Heart right ventricle (tissue), 16 donors: ENCODE results near the gene TMEM220. TPM values are rescaled to one million over a fixed set of nuclear protein-coding genes. Genes with fewer than 3 reads are reported as not detected.

Experiments used
- ATAC-seq, 8 donors: fragments of 200-7000 bp; cut with Tn5 transposase; one replicate each; pipeline ENCODE4 v1.9.1; 2020; ENCODE audit warnings: mild to moderate bottlenecking in 8 of 8, moderate library complexity in 8 of 8, moderate number of reproducible peaks in 1 of 8
- DNase-seq, 2 donors: peaks; one replicate each; pipeline ENCODE4 v3.0.0-alpha.2; 2020
- H3K27ac ChIP-seq, 10 donors: fragments of 200-600 bp; sonication (generic) in 2 of 10; one replicate each; pipeline versions ENCODE4 v1.5.0 to v1.8.0; 2020 to 2022; ENCODE audit warnings: mild to moderate bottlenecking in 3 of 10
- H3K27me3 ChIP-seq, 7 donors: fragments of 200-600 bp; one replicate each; pipeline ENCODE4 v1.8.0; 2021 to 2022; ENCODE audit warnings: mild to moderate bottlenecking in 2 of 7
- H3K36me3 ChIP-seq, 9 donors: fragments of 200-600 bp; sonication (generic) in 1 of 9; one replicate each; pipeline versions ENCODE4 v1.5.0 to v1.8.0; 2020 to 2022; ENCODE audit warnings: mild to moderate bottlenecking in 2 of 9
- H3K4me1 ChIP-seq, 9 donors: fragments of 200-600 bp; sonication (generic) in 1 of 9; one replicate each; pipeline versions ENCODE4 v1.5.0 to v1.8.0; 2020 to 2022; ENCODE audit warnings: mild to moderate bottlenecking in 4 of 9
- H3K4me3 ChIP-seq, 10 donors: fragments of 200-600 bp; sonication (generic) in 2 of 10; one replicate each; pipeline versions ENCODE4 v1.5.0 to v1.8.0; 2020 to 2022; ENCODE audit warnings: mild to moderate bottlenecking in 7 of 10, moderate library complexity in 2 of 10
- H3K9me3 ChIP-seq, 11 donors: fragments of 200-600 bp in 10 of 11; sonication (generic) in 2 of 11; one replicate each; pipeline versions ENCODE4 v1.5.0 to v1.8.0; 2013 to 2022; ENCODE audit warnings: mild to moderate bottlenecking in 2 of 11, control low read depth in 1 of 11, moderate library complexity in 1 of 11
- WGBS, 2 donors: extraction: QIAGEN DNeasy Blood & Tissue Kit; methylation state at CpG; one replicate each; pipeline ENCODE4 v1.1.7; 2013; ENCODE audit warnings: inconsistent platforms in 1 of 2; 5-methylcytosine and 5-hydroxymethylcytosine counted together
- intact Hi-C, 10 donors: fragments of 100-400 bp; cut with DNase I; formaldehyde crosslinking; loops; one replicate each; pipeline versions ENCODE4 v1.11.1 to v1.14.2; 2022
- polyA plus RNA-seq, 2 donors: library from polyadenylated mRNA; stranded (reverse); fragments of 200-250 nt; gene quantifications; one replicate each; pipeline ENCODE4 v1.2.3, GENCODE V29; 2013
- total RNA-seq, 10 donors: library from RNA; stranded (reverse); fragmentation: NEBNext Ultra II Directional in 3 of 10; extraction: Animal tissue kit (Norgen Biotek cat#: 25700) in 3 of 10; gene quantifications; one replicate each; pipeline versions ENCODE4 v1.2.1 to v1.2.4, GENCODE V29; 2021 to 2023
- TF ChIP-seq, protein P1 (sequence below), 9 donors: fragments of 200-600 bp; sonication (generic) in 2 of 9; IDR thresholded peaks; one replicate each; pipeline versions ENCODE4 v1.5.0 to v1.8.0; 2021 to 2022; ENCODE audit warnings: antibody characterized with exemption in 9 of 9, mild to moderate bottlenecking in 5 of 9, moderate library complexity in 1 of 9
- donor health status: Arrhythmogenic right ventricular cardiomyopathy.
- donor health status: ischemic (EF 13 %, LVEDD 7.1; RV severe dilation, severe dysfunction).
- donor health status: healthy with polysubstance abuse.
- donor health status: DM: no; HTN: yes; CAD: no.
- donor health status: DM: no; HTN: no; CAD: no.
- donor health status: ischemic (EF 25% LVEDD 6.9; RV normal size, moderate dysfunction).
- donor health status: ischemic (EF 25% LVEDD 5.7; RV mildly dilated, moderate dysfunction).
- donor health status: healthy.
- donor health status: DM: yes; HTN: yes; CAD: no.
- donor health status: Ischemic cardiomyopathy.
- donor health status: ischemic (EF 35%, LVEDD 5.7; RV mildly dilated, moderate dysfunction).
- donor health status: nonischemic (EF 11% LVEDD 7.7; RV severe dilation, severe dysfunction).
- donor health status: DM: yes; HTN: yes; CAD: no.
- donor health status: PGD.
- donor health status: ischemic (EF 29% LVEDD 5.4; RV normal size, mild dysfunction).
- donor health status: nonischemic (EF 23%, LVEDD 6.1; RV moderate dilation, normal function).

Gene TMEM220
- total and polyA plus RNA-seq, 12 donors: 3.8 to 13.6 (median 7.6) TPM

- H3K4me3 ChIP-seq: no peak overlapping the region
- H3K4me1 ChIP-seq: peaks cover 0 to 5% (median 0%) of the 10 kb centered on the region in 9 donors
- no peak overlapping the region for H3K27ac ChIP-seq
- no peaks in the 10 kb centered on the region for H3K36me3 ChIP-seq
- no peak for ATAC-seq
- DNase-seq: no peak
- no peaks in the 10 kb centered on the region for H3K9me3 ChIP-seq
- intact Hi-C loops: no loop called here
- WGBS, 2 donors: 89 to 92% methylated on average over 6 of the region's 6 CpGs
- peaks cover 0 to 16% (median 0%) of the 10 kb centered on the region in 7 donors for H3K27me3 ChIP-seq
- TF ChIP-seq, protein P1, sequence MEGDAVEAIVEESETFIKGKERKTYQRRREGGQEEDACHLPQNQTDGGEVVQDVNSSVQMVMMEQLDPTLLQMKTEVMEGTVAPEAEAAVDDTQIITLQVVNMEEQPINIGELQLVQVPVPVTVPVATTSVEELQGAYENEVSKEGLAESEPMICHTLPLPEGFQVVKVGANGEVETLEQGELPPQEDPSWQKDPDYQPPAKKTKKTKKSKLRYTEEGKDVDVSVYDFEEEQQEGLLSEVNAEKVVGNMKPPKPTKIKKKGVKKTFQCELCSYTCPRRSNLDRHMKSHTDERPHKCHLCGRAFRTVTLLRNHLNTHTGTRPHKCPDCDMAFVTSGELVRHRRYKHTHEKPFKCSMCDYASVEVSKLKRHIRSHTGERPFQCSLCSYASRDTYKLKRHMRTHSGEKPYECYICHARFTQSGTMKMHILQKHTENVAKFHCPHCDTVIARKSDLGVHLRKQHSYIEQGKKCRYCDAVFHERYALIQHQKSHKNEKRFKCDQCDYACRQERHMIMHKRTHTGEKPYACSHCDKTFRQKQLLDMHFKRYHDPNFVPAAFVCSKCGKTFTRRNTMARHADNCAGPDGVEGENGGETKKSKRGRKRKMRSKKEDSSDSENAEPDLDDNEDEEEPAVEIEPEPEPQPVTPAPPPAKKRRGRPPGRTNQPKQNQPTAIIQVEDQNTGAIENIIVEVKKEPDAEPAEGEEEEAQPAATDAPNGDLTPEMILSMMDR (IDR thresholded peaks at IDR 0.05): no peak
Observed at GRCh38 chr17:10758062-10758461, 28.2 kb upstream of the TMEM220 start.

DNA sequence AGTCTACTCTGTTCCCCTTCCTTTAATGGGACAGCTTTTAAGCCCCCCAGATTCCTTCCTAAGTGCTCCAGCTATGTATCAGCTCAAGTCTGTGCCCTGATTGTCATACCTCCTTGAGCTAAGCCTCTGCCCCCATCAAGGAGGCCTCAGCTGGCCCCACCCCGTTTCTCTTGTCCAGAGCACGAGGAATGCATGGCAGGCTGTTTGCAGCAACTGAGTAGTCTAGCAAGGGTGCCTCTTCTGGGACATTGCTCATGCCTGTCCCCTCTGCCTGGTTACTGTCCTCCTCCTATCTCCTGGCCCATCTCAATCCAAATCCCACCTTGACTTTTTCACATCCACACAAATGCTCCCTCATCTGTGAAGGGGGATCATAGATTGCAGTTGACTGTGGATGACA lies 27.8 kb upstream of the TMEM220 start:
- Histone ChIP-seq H3K9me3 (no peaks in the 10 kb centered on the region), H3K27me3 (peaks cover 0 to 16% (median 0%) of the 10 kb centered on the region in 7 donors), H3K4me3 (no peak overlapping the region), H3K4me1 (peaks cover 0 to 5% (median 0%) of the 10 kb centered on the region in 9 donors), H3K36me3 (no peaks in the 10 kb centered on the region), H3K27ac (no peak overlapping the region)
- WGBS, 2 donors: 76 to 77% methylated on average over 2 of the region's 2 CpGs
- ATAC-seq (no peak), DNase-seq (no peak)
- intact Hi-C loops: no loop called here
- TF ChIP-seq, protein P1 (IDR thresholded peaks at IDR 0.05): no peak

DNA sequence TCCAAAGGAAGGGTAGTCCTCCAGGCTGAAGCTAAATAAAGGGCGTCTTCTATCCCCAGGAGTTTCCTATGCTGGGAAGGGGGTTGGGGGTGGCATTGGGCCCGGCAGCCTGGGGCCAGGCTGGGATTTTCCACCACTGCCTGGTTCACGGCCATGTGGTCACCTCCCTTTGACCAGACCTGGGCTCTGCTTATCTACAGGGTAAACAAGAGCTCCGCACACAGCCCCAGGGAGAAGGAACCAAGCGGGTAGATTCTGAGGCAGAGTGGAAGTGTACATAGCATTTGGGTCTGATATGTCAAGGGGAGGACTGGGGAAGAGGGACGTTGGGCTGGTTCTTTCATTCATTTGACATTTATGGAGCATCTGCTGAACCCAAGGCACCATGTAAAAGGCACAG lies 27.2 kb upstream of the TMEM220 start:
- Histone ChIP-seq H3K27ac (no peak overlapping the region), H3K36me3 (no peaks in the 10 kb centered on the region)
- 85 to 87% methylated on average over 6 of the region's 6 CpGs for WGBS, 2 donors

DNA sequence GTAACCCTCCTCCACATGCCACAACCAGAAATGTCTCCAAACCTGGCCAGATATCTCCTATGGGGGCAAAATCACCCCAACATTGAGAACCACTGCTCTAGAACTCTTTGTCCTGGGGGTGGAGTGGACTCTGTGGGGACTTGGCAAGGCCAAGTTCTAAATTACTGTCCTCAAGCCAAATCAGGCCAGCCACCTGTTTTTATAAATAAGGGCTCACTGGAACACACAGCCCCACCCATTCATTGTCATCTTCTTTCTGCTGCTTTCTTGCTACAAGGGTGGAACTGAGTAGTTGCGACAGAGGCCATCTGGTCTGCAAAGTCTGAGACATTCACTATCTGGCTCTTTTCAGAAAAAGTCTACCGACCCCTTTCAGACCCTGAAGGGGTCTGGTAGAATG lies 26.8 kb upstream of the TMEM220 start:
- Histone ChIP-seq H3K27ac (no peak overlapping the region), H3K27me3 (peaks cover 0 to 16% (median 0%) of the 10 kb centered on the region in 7 donors), H3K9me3 (no peaks in the 10 kb centered on the region), H3K4me3 (no peak overlapping the region), H3K36me3 (no peaks in the 10 kb centered on the region), H3K4me1 (peaks cover 0 to 5% (median 0%) of the 10 kb centered on the region in 9 donors)
- DNase-seq: no peak
- no peak for ATAC-seq
- TF ChIP-seq, protein P1 (IDR thresholded peaks at IDR 0.05): no peak
- 81 to 89% methylated on average over 2 of the region's 2 CpGs for WGBS, 2 donors
- intact Hi-C loops: no loop called here

More for the DNA sequence above, 27.2 kb upstream of the TMEM220 start:
- intact Hi-C loops: no loop called here
- H3K4me1 ChIP-seq: peaks cover 0 to 5% (median 0%) of the 10 kb centered on the region in 9 donors
- TF ChIP-seq, protein P1 (IDR thresholded peaks at IDR 0.05): no peak
- ATAC-seq (no peak), DNase-seq (no peak)
- no peaks in the 10 kb centered on the region for H3K9me3 ChIP-seq
- H3K4me3 ChIP-seq: no peak overlapping the region
- H3K27me3 ChIP-seq: peaks cover 0 to 16% (median 0%) of the 10 kb centered on the region in 7 donors
